ENCODE measurements around the gene ZW10. TPM values are rescaled to one million over a fixed set of nuclear protein-coding genes. Genes with fewer than 3 reads are reported as not detected.

ZW10 gene
- total RNA-seq: 10 to 100 TPM; 13.6 to 14.6 TPM

GRCh38 chr11:113773416-113774173, at the start of gene ZW10:
Gene ZW10, minus strand, starts transcription at chr11:113773692. Its CDS starts 26 bp downstream, at chr11:113773666.

DNA sequence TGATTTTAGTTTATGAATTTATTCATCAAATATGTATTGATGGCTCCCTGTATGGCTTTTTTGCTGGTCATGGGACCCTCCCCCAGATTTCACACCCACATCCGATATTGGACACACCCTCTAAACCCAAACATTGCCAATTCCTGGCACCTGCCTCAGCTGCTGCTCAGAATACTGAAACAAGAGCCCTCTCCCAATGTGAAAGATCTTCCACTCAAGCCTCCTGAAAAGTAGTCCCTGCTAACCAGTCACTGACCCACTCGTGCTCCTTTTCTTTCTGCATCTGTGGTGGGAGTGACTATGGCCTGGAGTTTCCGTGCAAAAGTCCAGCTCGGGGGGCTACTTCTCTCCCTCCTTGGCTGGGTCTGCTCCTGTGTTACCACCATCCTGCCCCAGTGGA, 6.0 kb upstream of the ZW10 start, which contains the start of gene CLDN25:
Gene CLDN25 (plus strand): TSS at position 301 of the 400 bp plus-strand sequence. CDS start 0 bp downstream, at position 301.

GRCh38 chr11:113705871-113706655, 67.4 kb downstream of the ZW10 start, which contains the start of gene TMPRSS5:
Gene TMPRSS5, minus strand, starts transcription at chr11:113706308. Its CDS starts 84 bp downstream, at chr11:113706224.

Other genes starting within 250 kb of the ZW10 start
- 1 to 10 TPM in 1 of 2 experiments, under 1 TPM in 1; 0.63 to 1.2 TPM for gene TMPRSS5, start 67.4 kb downstream of the ZW10 start, total RNA-seq
- gene CLDN25, start 6.1 kb upstream of the ZW10 start, total RNA-seq: not detected
- gene USP28, start 101.9 kb upstream of the ZW10 start, total RNA-seq: 10 to 100 TPM; 35.6 to 36.9 TPM
- not detected for gene HTR3B, start 131.1 kb upstream of the ZW10 start, total RNA-seq
- gene HTR3A, start 201.4 kb upstream of the ZW10 start, total RNA-seq: not detected